Measurements from ENCODE around the gene TTC39B.

TTC39B gene

DNA sequence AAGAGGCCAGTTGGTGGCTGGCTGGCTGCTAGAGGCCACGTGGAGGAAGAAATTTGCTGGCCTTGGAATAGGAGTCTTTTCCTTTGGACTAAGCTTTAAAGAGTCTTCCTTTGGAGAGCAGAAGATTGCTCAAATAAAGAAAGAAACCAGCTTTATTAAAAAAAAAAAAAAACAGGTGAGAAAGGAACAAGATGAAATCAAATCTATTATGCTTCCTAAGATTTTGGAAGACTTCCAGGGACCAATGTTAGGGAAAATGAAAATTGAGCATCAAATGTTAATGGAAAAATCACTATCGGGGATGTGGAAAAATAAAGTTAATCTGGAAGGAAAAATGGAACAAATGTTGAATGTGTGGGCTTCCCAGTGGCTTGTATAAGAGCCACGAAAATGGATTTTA, 153.1 kb downstream of the TTC39B start:
- H3K4me3 ChIP-seq (ENCODE audit: low read length), result no peak overlapping the region
- DNase-seq (ENCODE audit: low read depth, low spot score), result no peak

DNA sequence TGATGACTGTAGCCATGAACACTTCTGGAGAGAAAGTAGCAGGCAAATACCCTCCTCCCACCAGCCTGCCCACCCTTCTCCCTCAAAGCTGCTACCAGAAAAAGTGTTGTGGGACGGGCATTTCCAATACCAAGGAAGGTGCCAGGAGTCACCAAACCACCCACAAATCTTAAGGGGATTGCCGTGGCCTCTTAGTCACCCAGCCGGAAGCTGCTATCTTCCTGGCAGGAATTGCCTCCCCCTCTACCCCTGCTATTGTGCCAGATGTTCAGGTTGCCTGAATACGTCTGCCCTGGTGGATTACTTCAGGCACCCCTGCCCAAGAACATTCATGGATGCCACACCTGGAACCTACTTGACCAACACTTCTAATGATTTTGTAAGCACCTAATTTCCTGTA, 156.1 kb downstream of the TTC39B start:
- H3K4me3 ChIP-seq (ENCODE audit: low read length), result no peak overlapping the region
- no peak for DNase-seq (ENCODE audit: low read depth, low spot score)

DNA sequence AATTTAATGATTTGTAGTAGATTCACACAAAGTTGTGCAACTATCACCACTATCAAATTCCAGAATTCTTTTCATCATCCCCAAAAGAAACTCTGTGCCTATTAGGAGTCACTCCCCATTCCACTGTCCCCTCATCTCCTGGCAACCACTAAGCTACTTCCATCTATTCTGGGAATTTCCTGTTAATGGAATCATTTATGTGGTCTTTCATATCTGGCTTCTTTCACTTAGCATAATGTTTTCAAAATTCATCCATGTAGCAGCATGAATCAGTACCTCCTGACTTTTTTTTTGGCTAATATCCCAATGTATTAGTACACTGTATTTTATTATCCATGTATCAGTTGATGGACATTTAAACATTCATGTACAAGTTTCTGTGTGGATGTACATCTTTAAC, 157.6 kb downstream of the TTC39B start:
- no peak for DNase-seq (ENCODE audit: low read depth, low spot score)
- H3K4me3 ChIP-seq (ENCODE audit: low read length), result no peak overlapping the region

DNA sequence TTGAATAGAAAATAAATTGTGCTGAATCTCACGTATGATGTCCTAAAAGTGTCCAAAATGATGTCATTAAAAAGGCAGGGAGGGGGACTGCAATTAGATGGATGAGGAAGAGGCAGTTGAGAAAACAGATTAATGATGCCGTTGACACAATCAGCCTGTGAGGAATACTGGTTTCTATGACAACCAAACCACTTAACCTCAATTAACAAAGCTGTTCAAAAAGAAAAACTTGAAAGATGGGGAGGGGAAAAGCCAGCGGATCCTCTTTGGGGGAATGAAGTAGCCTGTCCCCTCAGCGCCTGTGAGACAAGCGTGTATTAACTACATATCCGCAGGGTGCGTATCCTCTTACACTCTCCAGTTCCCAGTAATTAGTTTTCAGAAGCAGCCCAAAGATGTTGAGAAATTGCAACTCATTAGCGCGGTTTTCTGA, 160.7 kb downstream of the TTC39B start:
- peak; percentile 30 for DNase-seq (ENCODE audit: low read depth, low spot score)
- no peak overlapping the region for H3K4me3 ChIP-seq (ENCODE audit: low read length)

DNA sequence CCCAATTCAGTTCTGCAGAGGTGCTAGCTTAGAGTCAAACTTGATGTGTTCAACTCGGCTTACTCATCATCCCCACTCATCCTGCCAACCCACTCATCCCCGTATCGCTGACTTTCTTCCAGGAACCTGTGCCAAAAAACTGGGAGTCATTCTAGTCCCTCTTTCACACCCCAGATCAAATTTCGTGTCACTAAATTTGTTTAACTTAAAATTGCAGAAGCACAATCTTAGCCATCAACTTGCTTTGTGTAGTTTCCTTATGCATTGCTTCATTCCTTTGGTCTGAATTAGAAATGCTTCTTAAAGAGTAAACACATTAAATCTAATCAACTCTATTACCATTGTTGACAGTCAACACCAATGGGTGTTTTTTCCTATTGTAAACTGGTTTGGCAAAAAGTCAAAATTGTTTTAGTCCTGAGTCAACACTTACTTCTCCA, 162.4 kb downstream of the TTC39B start:
- DNase-seq (ENCODE audit: low read depth, low spot score), result no peak

DNA sequence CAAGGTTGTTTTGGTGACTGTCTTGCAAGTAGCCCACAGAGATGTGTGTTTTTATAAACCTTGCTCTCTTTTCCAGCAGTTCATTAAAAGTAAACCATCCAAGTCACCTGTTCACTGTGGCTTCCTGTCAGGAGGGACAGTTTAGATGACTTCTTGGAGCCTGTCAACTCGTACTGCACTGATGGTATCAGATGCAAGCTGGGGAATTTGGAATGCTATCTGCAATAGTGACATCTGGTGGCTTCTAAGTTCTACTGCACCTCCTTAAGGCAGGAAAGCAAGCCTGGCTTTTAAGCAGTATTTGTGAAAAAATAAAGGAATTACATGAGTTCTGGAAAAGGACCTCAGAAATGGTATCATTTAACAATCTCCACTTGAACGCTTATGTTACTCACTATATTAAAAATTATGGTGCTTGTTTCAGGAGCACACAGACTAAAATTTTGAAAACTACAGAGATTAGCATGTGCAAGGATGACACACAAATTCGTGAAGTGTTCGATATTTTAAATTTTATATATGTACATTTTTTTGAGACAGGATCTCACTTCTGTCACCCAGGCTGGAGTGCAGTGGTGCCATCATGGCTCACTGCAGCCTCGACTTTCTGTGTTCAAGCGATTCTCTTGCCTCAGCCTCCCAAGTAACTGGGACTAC, 164.0 kb downstream of the TTC39B start:
- H3K4me3 ChIP-seq (ENCODE audit: low read length), result no peak overlapping the region
- peak; percentile 63 for DNase-seq (ENCODE audit: low read depth, low spot score)

More for the DNA sequence above, 162.4 kb downstream of the TTC39B start:
- no peak overlapping the region for H3K4me3 ChIP-seq (ENCODE audit: low read length)

DNA sequence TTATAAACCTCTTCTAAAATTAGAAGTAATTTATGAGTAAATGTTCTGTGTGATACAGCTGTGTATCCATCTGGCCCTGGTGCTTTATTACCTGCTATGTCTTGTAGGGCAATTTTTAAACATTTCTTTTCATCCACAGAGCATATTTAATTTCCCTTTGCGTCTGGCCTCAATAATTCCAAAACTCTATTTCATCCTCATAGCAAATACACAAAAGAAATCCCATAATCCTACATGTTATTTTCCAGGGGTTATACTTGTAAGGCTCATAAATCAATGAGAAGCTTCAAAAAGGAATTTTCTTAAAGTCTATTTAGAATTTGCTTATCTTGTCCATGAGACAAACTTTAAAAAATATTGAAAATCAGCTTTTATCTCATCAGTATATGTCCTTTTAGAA, 167.0 kb downstream of the TTC39B start:
- no peak overlapping the region for H3K4me3 ChIP-seq (ENCODE audit: low read length)
- DNase-seq (ENCODE audit: low read depth, low spot score), result no peak

DNA sequence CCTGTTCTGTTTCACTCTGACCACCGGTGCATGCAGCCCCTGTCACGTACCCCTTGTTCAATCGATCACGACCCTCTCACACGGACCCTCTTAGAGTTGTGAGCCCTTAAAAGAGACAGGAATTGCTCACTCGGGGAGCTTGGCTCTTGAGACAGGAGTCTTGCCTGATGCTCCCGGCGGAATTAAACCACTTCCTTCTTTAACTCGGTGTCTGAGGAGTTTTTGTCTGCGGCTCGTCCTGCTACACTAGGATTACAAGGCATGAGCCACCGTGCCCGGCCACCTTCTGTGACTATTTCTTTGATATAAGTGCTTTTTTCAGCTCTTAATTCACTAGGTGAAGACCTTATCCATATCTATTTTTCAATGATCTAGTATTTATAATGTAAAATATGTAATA, 167.5 kb downstream of the TTC39B start:
- DNase-seq (ENCODE audit: low read depth, low spot score), result no peak
- H3K4me3 ChIP-seq (ENCODE audit: low read length), result no peak overlapping the region

DNA sequence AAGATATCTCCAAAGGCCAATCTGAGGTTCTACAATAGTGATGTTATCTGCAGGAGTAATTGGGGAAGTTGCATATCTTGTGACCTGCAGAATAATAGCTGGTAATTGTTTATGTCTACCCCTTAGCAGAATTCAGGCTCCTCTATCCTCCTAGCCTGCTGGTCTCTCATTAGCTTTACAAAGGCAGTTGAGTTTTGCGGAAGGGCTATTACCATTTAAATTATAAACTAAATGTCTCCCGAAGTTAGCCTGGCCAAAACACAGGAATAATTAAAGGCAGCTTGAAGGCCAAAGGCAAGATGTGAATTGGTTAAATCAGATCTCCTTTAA, 168.7 kb downstream of the TTC39B start:
- H3K4me3 ChIP-seq (ENCODE audit: low read length), result no peak overlapping the region
- DNase-seq (ENCODE audit: low read depth, low spot score), result no peak

DNA sequence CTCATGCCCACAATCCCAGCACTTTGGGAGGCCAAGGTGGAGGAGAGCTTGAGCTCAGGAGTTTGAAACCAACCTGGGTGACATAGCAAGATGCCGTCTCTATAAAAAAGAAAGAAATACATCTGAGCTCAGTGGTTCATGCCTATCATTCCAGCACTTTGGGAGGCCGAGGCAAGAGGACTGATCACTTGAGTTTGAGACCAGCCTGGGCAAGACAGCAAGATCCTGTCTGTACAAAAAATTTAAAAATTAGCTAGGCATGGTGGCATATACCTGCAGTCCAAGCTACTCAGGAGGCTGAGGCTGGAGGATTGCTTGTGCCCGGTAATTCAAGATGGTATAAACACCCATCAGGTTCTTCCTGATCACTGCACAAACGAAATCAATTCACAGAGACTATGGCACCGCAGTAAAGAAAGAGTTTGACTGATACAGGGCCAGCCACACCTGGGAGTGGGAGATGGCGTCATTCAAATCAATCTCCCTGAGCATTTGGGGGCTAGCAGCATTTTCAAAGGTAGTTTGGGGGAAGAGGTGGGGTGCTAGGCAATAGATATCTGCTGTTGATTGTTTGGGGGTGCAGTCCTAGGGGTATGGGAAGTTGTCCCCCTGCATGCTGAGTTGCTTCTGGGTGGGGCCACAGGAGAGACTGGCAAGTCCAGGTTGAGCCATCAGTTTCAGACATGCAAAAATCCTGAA, 169.2 kb downstream of the TTC39B start:
- no peak overlapping the region for H3K4me3 ChIP-seq (ENCODE audit: low read length)
- no peak for DNase-seq (ENCODE audit: low read depth, low spot score)

DNA sequence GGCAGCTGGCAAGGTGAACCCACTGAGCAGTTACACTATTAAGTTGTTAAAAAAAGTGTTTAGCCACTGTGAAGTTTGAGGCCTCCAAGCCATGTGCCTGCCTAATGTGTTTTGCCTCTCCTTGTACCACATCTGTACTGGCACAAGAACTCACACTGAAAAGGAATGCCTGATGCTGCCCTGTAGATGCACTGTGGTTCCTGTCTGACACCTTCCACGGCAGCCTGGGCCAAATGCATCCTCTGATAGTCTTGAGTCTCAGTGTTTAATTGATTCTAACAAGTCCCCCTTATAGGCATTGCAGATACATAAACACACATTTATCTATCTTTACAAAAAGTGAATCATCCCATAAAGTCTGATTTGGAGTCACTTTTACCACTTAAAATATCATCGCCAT, 169.9 kb downstream of the TTC39B start:
- no peak for DNase-seq (ENCODE audit: low read depth, low spot score)
- H3K4me3 ChIP-seq (ENCODE audit: low read length), result no peak overlapping the region

DNA sequence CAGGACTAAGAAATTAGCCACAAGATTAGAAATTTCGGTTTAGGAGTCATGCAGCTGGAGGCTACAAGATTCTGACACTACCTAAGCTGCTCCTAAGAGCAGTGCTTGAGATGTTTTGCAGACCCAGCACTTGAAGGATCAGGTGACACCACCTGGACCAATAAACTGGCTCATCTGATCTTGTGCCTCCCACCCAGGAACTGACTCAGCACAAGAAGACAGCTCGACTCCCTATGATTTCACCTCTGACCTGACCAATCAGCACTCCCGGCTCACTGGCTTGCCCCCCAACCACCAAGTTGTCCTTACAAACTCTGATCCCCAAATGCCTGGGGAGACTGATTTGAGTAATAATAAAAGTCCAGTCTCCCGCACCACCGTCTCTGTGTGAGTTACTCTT, 170.4 kb downstream of the TTC39B start:
- H3K4me3 ChIP-seq (ENCODE audit: low read length), result no peak overlapping the region
- DNase-seq (ENCODE audit: low read depth, low spot score), result peak; percentile 40

DNA sequence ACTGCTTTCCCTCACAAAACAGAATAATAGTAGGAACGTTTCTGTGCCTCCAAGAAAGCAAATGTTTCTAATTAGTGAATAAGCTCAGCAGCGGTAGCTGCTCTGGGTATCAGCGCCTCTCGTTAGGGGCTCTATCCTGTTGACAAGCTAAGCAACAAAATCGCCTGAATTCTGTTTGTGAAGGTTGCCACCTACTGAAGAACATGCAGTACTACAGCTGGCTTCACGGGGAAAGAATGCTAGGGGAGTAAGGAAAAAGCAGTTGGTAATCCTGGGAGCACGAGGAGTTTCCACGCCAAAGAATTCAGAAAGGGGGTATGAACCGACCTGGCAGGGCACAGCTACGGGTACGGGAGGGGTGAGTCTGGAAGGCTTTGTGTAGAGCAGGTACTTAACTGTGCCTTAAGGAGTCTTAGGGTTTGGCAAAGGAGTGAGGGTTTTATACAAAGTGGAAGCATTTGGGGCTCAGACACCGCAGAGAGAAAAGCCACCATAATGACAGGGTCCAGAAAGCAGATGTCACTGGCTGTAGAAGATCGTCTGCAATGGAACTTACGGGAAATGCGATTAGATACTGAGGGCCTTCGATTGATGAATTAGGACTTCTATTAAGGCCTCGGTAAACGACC, 171.7 kb downstream of the TTC39B start:
- peak; percentile 63 for DNase-seq (ENCODE audit: low read depth, low spot score)
- H3K4me3 ChIP-seq (ENCODE audit: low read length), result no peak overlapping the region

DNA sequence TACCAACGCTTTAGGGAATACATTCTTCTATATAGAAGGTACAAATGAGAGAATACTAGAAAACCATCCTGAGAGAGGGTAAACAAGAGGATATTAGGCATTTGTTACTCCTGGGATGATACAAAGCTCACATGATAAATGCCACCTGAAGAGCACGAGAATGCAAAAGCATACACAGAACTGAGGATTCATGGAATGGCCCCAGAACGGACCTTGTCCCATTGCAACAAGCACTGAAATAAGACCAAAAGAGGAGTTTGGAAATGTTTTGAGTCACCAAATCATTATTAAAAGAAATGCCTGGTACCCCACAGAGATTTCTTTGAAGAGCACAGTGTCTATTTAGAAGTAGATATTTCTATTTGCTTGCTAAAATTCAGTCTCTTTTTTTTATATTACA, 173.5 kb downstream of the TTC39B start:
- no peak overlapping the region for H3K4me3 ChIP-seq (ENCODE audit: low read length)
- no peak for DNase-seq (ENCODE audit: low read depth, low spot score)

DNA sequence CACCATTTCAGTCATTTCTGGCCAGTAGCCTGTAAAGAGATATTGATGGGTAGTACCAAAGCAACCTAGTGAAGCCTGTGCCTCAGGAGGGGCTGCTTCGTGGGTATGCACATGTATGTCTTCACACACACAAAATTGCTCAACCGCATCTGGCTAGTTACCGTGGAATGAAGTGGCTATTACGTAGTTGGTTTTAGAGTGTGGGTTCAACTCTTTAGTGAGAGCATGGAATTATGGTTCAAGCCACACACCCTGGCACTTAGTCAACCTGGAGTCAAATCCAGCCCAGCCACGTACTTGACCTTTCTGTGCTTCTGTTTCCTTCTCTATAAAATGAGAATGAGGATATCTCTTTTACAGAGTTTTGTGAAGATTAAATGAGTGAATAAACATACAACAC, 174.9 kb downstream of the TTC39B start:
- no peak overlapping the region for H3K4me3 ChIP-seq (ENCODE audit: low read length)
- DNase-seq (ENCODE audit: low read depth, low spot score), result no peak

DNA sequence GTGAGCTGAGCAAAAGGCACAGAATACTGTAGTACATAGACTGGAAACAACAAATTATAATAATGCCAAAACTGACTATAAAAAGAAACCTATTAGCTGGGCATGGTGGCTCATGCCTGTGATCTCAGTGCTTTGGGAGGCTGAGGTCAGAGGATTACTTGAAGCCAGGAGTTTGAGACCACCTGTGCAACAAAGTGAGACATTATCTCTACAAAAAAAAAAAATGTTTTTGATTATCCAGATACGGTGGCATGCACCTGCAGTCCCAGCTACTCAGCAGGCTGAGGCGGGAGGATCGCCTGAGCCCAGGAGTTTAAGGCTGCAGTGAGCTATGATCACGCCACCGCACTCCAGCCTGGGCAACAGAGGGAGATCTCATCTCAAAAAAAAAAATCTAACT, 175.9 kb downstream of the TTC39B start:
- H3K4me3 ChIP-seq (ENCODE audit: low read length), result no peak overlapping the region
- DNase-seq (ENCODE audit: low read depth, low spot score), result no peak

DNA sequence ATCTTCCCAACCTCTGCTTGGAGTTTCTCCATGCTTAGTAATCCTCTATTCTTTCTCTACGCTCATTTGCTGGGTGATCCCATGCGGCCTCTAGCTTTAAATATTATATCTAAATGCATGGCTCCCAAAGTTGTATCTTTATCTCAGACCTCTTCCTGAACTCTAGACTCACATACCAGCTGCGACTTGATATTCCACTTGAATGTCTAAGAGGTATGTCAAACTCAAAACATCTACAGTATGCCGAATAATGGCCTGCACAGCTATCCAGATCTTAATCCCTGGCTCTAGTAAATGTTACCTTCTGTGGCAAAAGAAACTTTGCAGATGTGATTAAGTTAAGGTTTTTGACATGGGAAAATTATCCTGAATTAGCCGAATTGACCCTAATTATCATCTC, 179.2 kb downstream of the TTC39B start:
- no peak for DNase-seq (ENCODE audit: low read depth, low spot score)
- H3K4me3 ChIP-seq (ENCODE audit: low read length), result no peak overlapping the region

DNA sequence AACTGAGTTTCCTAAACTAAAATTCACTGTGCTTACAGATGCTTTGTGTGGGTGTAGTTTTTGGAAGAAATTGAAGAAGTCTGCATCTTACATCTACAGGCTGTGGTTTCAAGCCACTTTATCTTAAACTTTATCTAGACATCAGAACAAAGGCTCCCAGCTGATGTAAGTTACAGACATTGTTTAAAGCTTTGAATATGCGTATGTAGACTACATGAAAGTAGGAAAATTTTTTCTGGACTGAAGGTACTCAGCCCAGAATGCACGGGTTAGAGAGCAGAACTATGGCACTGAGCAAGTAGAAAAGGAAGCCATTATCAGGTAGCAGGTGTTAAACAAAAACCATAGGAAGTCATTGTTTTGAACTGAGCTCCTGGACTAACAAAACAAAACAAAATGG, 185.4 kb downstream of the TTC39B start:
- no peak overlapping the region for H3K4me3 ChIP-seq (ENCODE audit: low read length)
- DNase-seq (ENCODE audit: low read depth, low spot score), result peak; percentile 59

DNA sequence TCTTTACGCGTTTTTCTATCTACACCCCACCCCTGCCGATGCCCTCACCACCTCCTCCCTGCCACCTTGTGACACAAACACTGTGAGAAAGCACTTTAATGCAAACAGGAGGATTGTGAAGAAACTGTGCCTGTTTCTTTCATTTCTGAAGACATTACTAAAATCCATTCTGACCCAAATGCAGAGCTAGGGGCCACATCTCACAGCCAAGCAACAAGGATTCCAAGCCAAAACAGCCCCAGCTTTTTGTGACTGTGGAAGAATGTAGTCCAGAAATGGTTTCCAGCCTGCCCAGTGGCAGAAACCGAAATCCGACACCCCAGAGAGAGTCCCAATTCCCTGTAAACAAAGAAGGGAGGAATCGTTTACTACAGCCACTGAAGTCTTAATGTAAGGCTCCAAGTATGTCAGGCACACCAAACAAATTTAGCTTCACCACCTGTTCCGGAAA, 190.9 kb downstream of the TTC39B start:
- DNase-seq (ENCODE audit: low read depth, low spot score), result no peak
- no peak overlapping the region for H3K4me3 ChIP-seq (ENCODE audit: low read length)

DNA sequence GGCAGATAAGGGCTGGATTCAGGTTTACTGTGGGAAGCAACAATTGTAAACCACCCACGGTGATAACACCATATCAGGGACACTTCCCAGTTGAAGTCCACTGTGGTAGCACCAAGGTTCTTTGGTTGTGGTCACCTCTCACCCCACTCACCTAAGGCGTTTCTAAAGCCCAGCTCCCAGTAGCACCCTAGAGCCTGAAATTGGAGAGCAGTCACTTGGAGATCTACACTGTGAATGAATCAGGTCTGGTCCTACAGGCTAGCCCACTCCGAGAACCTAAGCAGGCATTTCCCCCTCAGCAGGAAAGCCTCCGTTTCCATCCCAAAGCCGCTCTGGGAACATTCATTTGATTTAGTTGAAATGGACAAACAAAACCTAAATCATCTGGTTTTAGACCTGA, 191.3 kb downstream of the TTC39B start:
- no peak for DNase-seq (ENCODE audit: low read depth, low spot score)
- H3K4me3 ChIP-seq (ENCODE audit: low read length), result no peak overlapping the region

DNA sequence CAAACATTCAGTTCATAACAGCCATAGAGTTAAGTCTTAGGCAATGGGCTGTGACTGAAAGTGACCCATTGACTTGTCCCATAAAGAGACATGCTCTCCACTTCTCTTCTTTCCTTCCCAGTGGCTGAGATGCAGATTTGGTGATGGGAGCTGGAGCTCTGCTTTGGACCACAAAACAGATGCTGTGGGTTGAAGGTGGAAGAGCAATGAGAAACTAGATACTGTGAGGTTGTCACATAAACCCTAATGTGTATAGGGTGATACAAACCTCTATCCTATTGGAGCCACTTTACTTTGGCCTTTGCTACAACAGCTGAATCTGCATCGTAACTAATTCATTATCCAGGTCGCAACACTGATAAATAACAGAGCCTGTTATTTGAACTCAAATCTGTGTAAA, 192.0 kb downstream of the TTC39B start:
- DNase-seq (ENCODE audit: low read depth, low spot score), result no peak

More for the DNA sequence above, 192.0 kb downstream of the TTC39B start:
- H3K4me3 ChIP-seq (ENCODE audit: low read length), result no peak overlapping the region

Data from Jurkat, Clone E6-1 (cell line).